A549 (cell line): ENCODE data around the gene SCGB2A2. TPM values are rescaled to one million over a fixed set of nuclear protein-coding genes. Genes with fewer than 3 reads are reported as not detected.
A peak's percentile ranks its signal among the peaks of the same experiment; 100 is the strongest.

Experiments used
- ATAC-seq, 2 experiments: fragments of 200-7000 bp in 1 of 2; fragments of >200 bp in 1 of 2; cut with Nextera tagmentation in 1 of 2; cut with Tn5 transposase in 1 of 2; 3 replicates each; pipeline versions ENCODE4 v1.8.0 to v1.9.1; 2018 to 2020; ENCODE audit warnings: mild to moderate bottlenecking in 1 of 2, moderate library complexity in 1 of 2
- CTCF ChIA-PET: fragments of 300-600 bp; sonication (Branson Sonifier 250); formaldehyde crosslinking; extraction: SDS; loops from one replicate; lab custom pipeline; 2021; ENCODE audit warnings: antibody characterized with exemption, inconsistent platforms; lab: Yijun Ruan, JAX
- POLR2A ChIA-PET: fragments of 350-600 bp; formaldehyde crosslinking; extraction: SDS; loops from one replicate; lab custom pipeline; 2021; ENCODE audit warnings: antibody characterized with exemption, inconsistent platforms; lab: Yijun Ruan, JAX
- DNase-seq, 2 experiments: peaks; one replicate each; pipeline versions ENCODE4 v3.0.0 to v3.0.0-alpha.2; 2011 to 2016; ENCODE audit warnings: low read depth in 1 of 2, low spot score in 1 of 2
- FAIRE-seq: peaks from 2 replicates; lab custom pipeline; 2011; peaks lifted over from hg19 to GRCh38; lab: Jason Lieb, UNC
- H3K27ac ChIP-seq, 2 experiments: fragments of >200 bp; sonication (Bioruptor Twin); formaldehyde crosslinking; 3 replicates each; pipeline ENCODE4 v1.5.1; 2016 to 2017
- H3K4me1 ChIP-seq: fragments of >200 bp; sonication (Bioruptor Twin); formaldehyde crosslinking; 3 replicates; pipeline ENCODE4 v1.6.1; 2016
- H3K4me2 ChIP-seq: fragments of >200 bp; sonication (Bioruptor Twin); formaldehyde crosslinking; 3 replicates; pipeline ENCODE4 v1.6.1; 2016
- H3K4me3 ChIP-seq: fragments of >200 bp; sonication (Bioruptor Twin); formaldehyde crosslinking; 3 replicates; pipeline ENCODE4 v1.5.1; 2016
- H3K9me3 ChIP-seq: fragments of >200 bp; sonication (Bioruptor Twin); formaldehyde crosslinking; 3 replicates; pipeline ENCODE4 v1.6.1; 2016
- ATOH8 ChIP-seq: fragments of 250-450 bp; sonication (Bioruptor Pico); IDR thresholded peaks from 2 replicates; pipeline ENCODE4 v1.5.0; 2020; ENCODE audit warnings: low read depth, mild to moderate bottlenecking, moderate library complexity
- BCL3 ChIP-seq: fragments of >200 bp; sonication (Bioruptor Twin); formaldehyde crosslinking; IDR thresholded peaks from 3 replicates; pipeline ENCODE4 v1.6.1; 2016
- BHLHE40 ChIP-seq: IDR thresholded peaks from 2 replicates; pipeline ENCODE4 v1.6.1; 2012; ENCODE audit warnings: low read depth, low read length, inconsistent platforms
- CHD4 ChIP-seq: fragments of 200-600 bp; sonication (generic); IDR thresholded peaks from 2 replicates; pipeline ENCODE4 v1.6.1; 2016; ENCODE audit warnings: antibody characterized with exemption, mild to moderate bottlenecking, borderline replicate concordance
- FOSB ChIP-seq: fragments of 250-450 bp; sonication (Bioruptor Pico); IDR thresholded peaks from 2 replicates; pipeline ENCODE4 v1.5.0; 2020; ENCODE audit warnings: mild to moderate bottlenecking, moderate library complexity
- FOSL2 ChIP-seq, 2 experiments: fragments of 450-650 bp in 1 of 2; fragments of >200 bp in 1 of 2; sonication (Bioruptor Twin) in 1 of 2; formaldehyde crosslinking; IDR thresholded peaks; 2 replicates each; pipeline versions ENCODE4 v1.5.0 to v1.6.1; 2016 to 2020; ENCODE audit warnings: mild to moderate bottlenecking in 1 of 2, moderate library complexity in 1 of 2
- HES2 ChIP-seq: fragments of >200 bp; sonication (Bioruptor Twin); formaldehyde crosslinking; IDR thresholded peaks from 2 replicates; pipeline ENCODE4 v1.6.1; 2016
- HEYL ChIP-seq: fragments of 250-450 bp; sonication (Bioruptor Pico); IDR thresholded peaks from 2 replicates; pipeline ENCODE4 v1.8.0; 2021; ENCODE audit warnings: mild to moderate bottlenecking, moderate library complexity
- PHF8 ChIP-seq: fragments of 200-600 bp; sonication (generic); IDR thresholded peaks from 2 replicates; pipeline ENCODE4 v1.6.1; 2016; ENCODE audit warnings: low read depth, mild to moderate bottlenecking, antibody characterized with exemption, moderate library complexity, borderline replicate concordance
- RCOR1 ChIP-seq: fragments of 150-350 bp; IDR thresholded peaks from 2 replicates; pipeline ENCODE4 v1.6.1; 2014; ENCODE audit warnings: antibody characterized with exemption, low read length, low read depth
- TFCP2L1 ChIP-seq: fragments of 250-450 bp; sonication (Bioruptor Pico); IDR thresholded peaks from 2 replicates; pipeline ENCODE4 v1.5.0; 2021; ENCODE audit warnings: mild to moderate bottlenecking
- ZC3H11A ChIP-seq: fragments of 450-650 bp; IDR thresholded peaks from 2 replicates; pipeline ENCODE4 v1.6.1; 2014; ENCODE audit warnings: antibody characterized with exemption, mild to moderate bottlenecking
- WGBS: methylation state at CpG from one replicate; pipeline ENCODE4 v1.1.6; 2017; ENCODE audit errors: missing lambda C conversion rate; 5-methylcytosine and 5-hydroxymethylcytosine counted together
- polyA plus RNA-seq, 4 experiments: library from polyadenylated mRNA; depleted of rRNA in 3 of 4; stranded (reverse); fragments of >200 nt; fragmentation: RNase III in 1 of 4; extraction: RNeasy Plus Mini Kit Qiagen cat#74134 plus additional on column Dnase treatment in 1 of 4; gene quantifications; 2 replicates in 3 of 4; 3 replicates in 1 of 4; pipeline ENCODE4 v1.2.3, GENCODE V29; 2011 to 2017

SCGB2A2 gene
- polyA plus RNA-seq, 2 of the 4 experiments (the other 2 are of a cell fraction), result not detected

GRCh38 chr11:62264004-62264403 lies 6.0 kb upstream of the SCGB2A2 start (continued):
- no peak for TF ChIP-seq BCL3
- TF ChIP-seq, all 56 proteins: peak for 0

GRCh38 chr11:62266558-62266957 lies 3.4 kb upstream of the SCGB2A2 start:
- no peak overlapping the region for H3K4me3 ChIP-seq
- DNase-seq (no peak), FAIRE-seq (no peak)

GRCh38 chr11:62267050-62267449 lies 2.9 kb upstream of the SCGB2A2 start:
- ATAC-seq, result no peak
- WGBS, result 38% methylated on average over 1 of the region's 1 CpG
- ChIA-PET CTCF (interaction anchor here (0.9 to 1.5 kb wide), 3 partner anchors 44 to 96 kb away, joined by 4 to 5 read pairs (median 5); no protein-coding TSS in a partner anchor), POLR2A (no interaction called here)
- H3K4me2 ChIP-seq, result no peak overlapping the region
- no peak for DNase-seq
- H3K4me3 ChIP-seq, result no peak overlapping the region
- H3K27ac ChIP-seq, result no peak overlapping the region
- no peak for TF ChIP-seq TFCP2L1 (CRISPR knock-in tag)
- no peak for TF ChIP-seq PHF8
- no peak for TF ChIP-seq ATOH8 (CRISPR knock-in tag)
- no peak for TF ChIP-seq RCOR1
- TF ChIP-seq ZC3H11A, result no peak
- no peak for TF ChIP-seq CHD4
- no peaks in the 10 kb centered on the region for H3K9me3 ChIP-seq
- FAIRE-seq, result no peak
- H3K4me1 ChIP-seq, result no peaks in the 10 kb centered on the region

More at GRCh38 chr11:62266558-62266957, 3.4 kb upstream of the SCGB2A2 start:
- peak in 1 of 2 experiments; percentile 18; a peak in 1 of 6 replicates for ATAC-seq
- WGBS, result 10% methylated on average over 4 of the region's 4 CpGs
- Histone ChIP-seq H3K27ac (no peak overlapping the region), H3K9me3 (no peaks in the 10 kb centered on the region), H3K4me2 (no peak overlapping the region), H3K4me1 (no peaks in the 10 kb centered on the region)
- ChIA-PET CTCF (interaction anchor here (0.7 to 1.5 kb wide), 4 partner anchors 44 to 95 kb away, joined by 3 to 5 read pairs (median 4); no protein-coding TSS in a partner anchor), POLR2A (no interaction called here)
- TF ChIP-seq FOSB (CRISPR knock-in tag) (no peak), FOSL2 (IDR thresholded peaks at IDR 0.05) (no peak), FOSL2 (CRISPR knock-in tag; IDR thresholded peaks at IDR 0.05) (0 out of 2 replicates have a peak, but pooled peaks have one; percentile 18)

- H3K4me3 ChIP-seq, result no peak overlapping the region
- CTCF ChIA-PET, result interaction anchor here (0.9 to 1.9 kb wide), 4 partner anchors 43 to 96 kb away, joined by 3 to 5 read pairs (median 5); no protein-coding TSS in a partner anchor
- POLR2A ChIA-PET, result no interaction called here
- H3K9me3 ChIP-seq, result no peaks in the 10 kb centered on the region
- no peak for TF ChIP-seq BHLHE40
- TF ChIP-seq, all 56 proteins: peak for 0
- FAIRE-seq, result no peak
- Histone ChIP-seq H3K4me1 (no peaks in the 10 kb centered on the region), H3K4me2 (no peak overlapping the region), H3K27ac (no peak overlapping the region)
- no peak for ATAC-seq
- 44% methylated on average over 3 of the region's 3 CpGs for WGBS
- no peak for DNase-seq
Measured at GRCh38 chr11:62267576-62267975, 2.4 kb upstream of the SCGB2A2 start.

GRCh38 chr11:62273284-62273683 lies 3.3 kb downstream of the SCGB2A2 start:
- 66% methylated on average over 5 of the region's 5 CpGs for WGBS
- CTCF ChIA-PET, result interaction anchor here (0.6 to 0.9 kb wide), 2 partner anchors 15 to 38 kb away, joined by 3 to 4 read pairs; no protein-coding TSS in a partner anchor
- no peak for FAIRE-seq

More at GRCh38 chr11:62273284-62273683, 3.3 kb downstream of the SCGB2A2 start:
- no peaks in the 10 kb centered on the region for H3K9me3 ChIP-seq
- H3K27ac ChIP-seq, result no peak overlapping the region
- DNase-seq (no peak), ATAC-seq (no peak)
- H3K4me2 ChIP-seq, result no peak overlapping the region
- H3K4me1 ChIP-seq, result no peaks in the 10 kb centered on the region
- no peak overlapping the region for H3K4me3 ChIP-seq
- TF ChIP-seq HEYL (no peak), HES2 (no peak)
- TF ChIP-seq, all 56 proteins: peak for 0
- POLR2A ChIA-PET, result no interaction called here
